Epithelial cell of proximal tubule (primary cell): ENCODE data around the gene KRT82. TPM values are rescaled to one million over a fixed set of nuclear protein-coding genes. Genes with fewer than 3 reads are reported as not detected.

Experiments
- DNase-seq: peaks from one replicate; pipeline ENCODE4 v3.0.0-alpha.2; 2011; ENCODE audit warnings: low read depth
- H3K4me3 ChIP-seq: 2 replicates; pipeline ENCODE4 v1.5.1; 2011; ENCODE audit warnings: low read depth, mild to moderate bottlenecking, low read length
- total RNA-seq: library from RNA; depleted of rRNA; stranded (reverse); fragments of >200 nt; gene quantifications from 2 replicates; pipeline ENCODE4 v1.2.3, GENCODE V29; 2015
- TF ChIP-seq, protein P1 (sequence below): conservative IDR thresholded peaks from 2 replicates; pipeline ENCODE4 v1.5.1; 2012; ENCODE audit warnings: low read depth, mild to moderate bottlenecking, low read length

Gene KRT82
- total RNA-seq, 1 donor from 2014 or later = not detected

DNA sequence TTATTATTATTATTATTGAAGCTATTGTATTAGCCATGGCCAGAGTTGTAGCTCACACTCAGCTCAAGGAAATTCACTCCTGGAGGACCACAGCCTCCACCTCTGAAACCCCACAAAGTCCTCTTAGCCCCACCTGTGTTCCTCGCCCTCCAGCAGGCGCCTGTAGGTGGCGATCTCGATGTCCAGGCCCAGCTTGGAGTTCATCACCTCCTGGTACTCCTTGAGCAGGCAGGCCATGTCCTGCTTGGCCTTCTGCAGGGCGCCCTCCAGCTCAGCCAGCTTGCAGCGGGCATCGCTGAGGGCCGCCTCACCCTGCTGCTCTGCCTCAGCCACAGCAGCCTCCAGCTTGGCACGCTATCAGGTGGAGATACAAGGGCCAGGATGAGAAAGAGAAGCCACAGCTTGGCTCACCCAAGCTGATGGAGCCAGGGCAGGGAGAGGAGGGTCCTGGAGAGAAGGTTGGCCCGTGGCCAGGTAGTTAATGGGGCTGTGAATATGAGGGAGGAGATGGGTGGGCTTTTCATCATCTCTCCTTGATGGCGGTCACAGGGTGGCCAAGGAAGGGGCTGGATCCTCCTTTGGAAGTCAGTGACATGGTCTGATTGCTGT is 43.9 kb downstream of the KRT82 start:
- DNase-seq = no peak
- no peak overlapping the region for H3K4me3 ChIP-seq
- TF ChIP-seq, protein P1, sequence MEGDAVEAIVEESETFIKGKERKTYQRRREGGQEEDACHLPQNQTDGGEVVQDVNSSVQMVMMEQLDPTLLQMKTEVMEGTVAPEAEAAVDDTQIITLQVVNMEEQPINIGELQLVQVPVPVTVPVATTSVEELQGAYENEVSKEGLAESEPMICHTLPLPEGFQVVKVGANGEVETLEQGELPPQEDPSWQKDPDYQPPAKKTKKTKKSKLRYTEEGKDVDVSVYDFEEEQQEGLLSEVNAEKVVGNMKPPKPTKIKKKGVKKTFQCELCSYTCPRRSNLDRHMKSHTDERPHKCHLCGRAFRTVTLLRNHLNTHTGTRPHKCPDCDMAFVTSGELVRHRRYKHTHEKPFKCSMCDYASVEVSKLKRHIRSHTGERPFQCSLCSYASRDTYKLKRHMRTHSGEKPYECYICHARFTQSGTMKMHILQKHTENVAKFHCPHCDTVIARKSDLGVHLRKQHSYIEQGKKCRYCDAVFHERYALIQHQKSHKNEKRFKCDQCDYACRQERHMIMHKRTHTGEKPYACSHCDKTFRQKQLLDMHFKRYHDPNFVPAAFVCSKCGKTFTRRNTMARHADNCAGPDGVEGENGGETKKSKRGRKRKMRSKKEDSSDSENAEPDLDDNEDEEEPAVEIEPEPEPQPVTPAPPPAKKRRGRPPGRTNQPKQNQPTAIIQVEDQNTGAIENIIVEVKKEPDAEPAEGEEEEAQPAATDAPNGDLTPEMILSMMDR = peak; percentile 45

DNA sequence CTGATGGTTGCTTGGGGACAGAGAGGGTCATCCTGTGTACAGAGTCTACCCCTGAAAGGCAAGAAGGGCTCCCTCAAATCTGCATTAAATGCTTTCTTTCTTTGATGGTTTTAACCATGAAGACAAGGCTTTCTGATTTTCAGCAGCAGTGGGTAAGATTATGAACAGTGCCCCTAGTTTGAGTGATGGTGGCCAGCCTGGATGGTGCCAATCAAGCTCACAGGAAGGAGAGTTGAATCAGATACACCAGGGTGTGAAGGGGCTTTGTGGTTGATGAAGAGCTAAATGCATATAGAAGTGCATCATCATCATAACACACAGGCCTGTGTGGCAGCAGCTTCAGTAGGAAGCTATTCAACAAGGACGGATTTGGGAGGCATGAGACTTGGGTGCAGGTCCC is 44.6 kb downstream of the KRT82 start:
- DNase-seq = no peak
- TF ChIP-seq, protein P1 = no peak
- H3K4me3 ChIP-seq = no peak overlapping the region

DNA sequence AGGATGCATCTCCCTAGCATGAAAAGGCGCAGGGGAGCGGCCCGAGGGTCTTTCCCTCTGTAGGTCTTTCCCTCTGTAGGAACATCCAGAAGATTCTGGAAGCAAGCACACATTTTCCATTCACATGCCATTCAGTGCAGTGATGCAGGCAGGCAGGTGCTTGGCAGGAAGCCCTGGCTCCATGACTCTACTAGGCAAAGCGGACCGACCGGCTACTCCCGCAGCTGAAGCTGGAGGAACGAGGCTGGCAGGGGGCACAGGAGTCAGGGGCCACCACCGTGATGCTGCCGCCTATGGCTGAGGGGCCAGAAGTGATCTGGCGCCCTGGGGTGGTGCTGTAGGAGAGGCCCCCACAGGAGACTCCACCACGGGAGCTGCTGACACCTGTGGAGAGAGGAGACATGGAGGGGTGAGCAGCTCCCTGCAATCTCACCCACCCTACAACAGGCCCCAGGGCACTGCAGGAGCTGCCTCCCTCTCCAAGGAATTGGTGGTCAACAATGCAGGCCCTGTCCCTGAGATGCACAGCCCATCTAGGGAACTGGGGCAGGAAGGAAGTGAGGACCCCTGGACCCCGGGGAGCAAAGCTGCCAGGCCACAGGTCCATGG is 45.4 kb downstream of the KRT82 start:
- TF ChIP-seq, protein P1 = no peak

DNA sequence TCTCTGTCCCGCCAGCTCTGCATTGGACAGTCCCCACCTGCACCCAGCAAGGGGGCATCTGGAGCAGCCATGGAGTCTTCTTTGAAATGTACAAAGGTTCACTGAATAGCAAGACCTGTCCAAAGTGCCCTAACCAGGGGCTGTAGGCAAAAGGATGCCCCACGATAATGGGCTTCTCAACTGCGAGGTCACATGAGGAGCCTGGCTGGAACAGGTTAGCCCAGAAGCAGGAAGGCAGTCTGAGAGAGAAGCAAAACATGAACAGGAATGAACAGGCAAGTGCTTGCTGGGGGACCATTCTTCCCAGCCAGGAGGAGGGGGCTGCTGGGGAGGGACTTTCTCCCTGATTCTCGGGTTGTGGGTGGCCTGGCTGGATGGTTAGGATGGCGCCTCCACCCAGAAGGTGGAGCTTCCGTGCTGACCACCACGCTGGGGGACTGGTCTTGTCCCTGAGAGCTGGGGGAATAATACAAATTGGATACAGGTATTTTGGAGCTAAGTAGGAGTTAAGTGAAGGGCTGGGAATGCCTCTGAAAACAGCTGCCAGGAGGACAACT is 46.0 kb downstream of the KRT82 start:
- TF ChIP-seq, protein P1 = no peak
- no peak overlapping the region for H3K4me3 ChIP-seq
- no peak for DNase-seq

More for the DNA sequence above, 45.4 kb downstream of the KRT82 start:
- no peak overlapping the region for H3K4me3 ChIP-seq
- DNase-seq = no peak

DNA sequence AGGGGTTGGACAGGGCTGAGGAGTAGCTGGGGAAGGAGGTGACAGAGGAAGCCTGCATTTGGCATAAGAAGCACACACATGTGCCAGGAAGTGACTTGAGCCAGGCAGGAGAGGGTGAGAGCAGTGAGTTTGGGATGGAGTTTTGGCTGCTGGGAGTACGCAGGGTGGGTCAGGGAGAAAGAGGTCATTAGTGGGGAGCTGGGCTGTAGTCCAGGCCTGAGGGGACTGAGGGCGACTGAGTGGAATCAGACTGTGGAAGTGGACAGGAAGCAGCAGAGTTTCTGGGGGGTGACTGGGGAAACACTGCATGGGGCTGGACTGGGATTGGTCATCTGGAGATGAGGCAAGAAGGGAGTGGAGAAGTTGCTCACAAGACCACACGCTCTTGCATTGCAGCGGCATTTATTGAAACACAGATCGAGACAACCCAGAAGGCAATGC is 46.5 kb downstream of the KRT82 start:
- H3K4me3 ChIP-seq = no peak overlapping the region
- no peak for DNase-seq
- TF ChIP-seq, protein P1 = no peak

DNA sequence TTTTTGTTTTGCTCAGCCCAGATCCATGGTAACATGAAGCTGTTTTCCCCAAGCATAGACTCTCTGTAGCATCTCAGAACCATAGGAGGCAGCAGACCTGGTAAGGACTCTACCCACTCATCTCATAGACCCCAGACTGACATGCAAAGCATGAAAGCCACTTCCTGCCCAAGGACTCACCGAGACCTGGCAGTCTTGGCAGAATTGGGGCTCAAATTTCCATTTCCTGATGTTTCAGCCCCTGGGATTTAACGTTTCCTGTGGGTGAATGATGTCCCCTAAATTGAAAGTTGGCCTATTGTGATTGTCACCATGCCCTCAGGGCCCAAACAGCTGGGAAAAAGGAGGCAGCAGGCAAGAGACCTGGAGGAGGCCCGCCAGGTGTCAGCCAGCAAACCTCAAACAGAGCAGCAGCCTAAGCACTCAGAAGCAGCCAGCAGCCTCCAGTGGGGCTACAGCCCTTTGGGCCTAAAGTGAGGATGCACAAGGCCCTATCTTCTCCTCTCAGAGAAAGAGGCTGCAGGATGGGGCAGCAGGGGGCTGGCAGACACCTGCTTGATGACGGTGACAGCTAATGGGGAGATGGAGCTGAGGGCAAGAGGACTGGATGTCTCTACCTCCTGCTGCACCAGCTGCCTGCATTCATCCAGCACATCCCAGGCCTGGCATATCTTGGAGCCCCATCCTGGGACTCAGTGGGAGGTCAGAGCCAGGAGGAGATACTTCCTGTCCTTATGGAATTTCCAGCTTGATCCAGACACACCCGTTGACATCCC is 47.4 kb downstream of the KRT82 start:
- H3K4me3 ChIP-seq = no peak overlapping the region
- TF ChIP-seq, protein P1 = no peak
- DNase-seq = no peak
